Stimulated activated CD4-positive, alpha-beta T cell treated with anti-CD3 and anti-CD28 coated beads, Interleukin-4, amount 100 ng/mL, for 24 hours (primary cell): ENCODE measurements around the gene PLIN1.

Experiments used
- DNase-seq: peaks from one replicate; pipeline ENCODE4 v3.0.0-alpha.2; 2020

PLIN1 gene

GRCh38 chr15:89621547-89621946, 57.6 kb downstream of the PLIN1 start:
- no peak for DNase-seq

GRCh38 chr15:89616228-89616627, 62.9 kb downstream of the PLIN1 start:
- no peak for DNase-seq

GRCh38 chr15:89615135-89615534, 64.0 kb downstream of the PLIN1 start:
- DNase-seq, result no peak
